AG20443 (cell line): Measurements from ENCODE around the gene EIPR1.

Source experiments
- DNase-seq: peaks from one replicate; pipeline ENCODE4 v3.0.0; 2012; ENCODE audit warnings: low spot score, mixed read lengths

Gene EIPR1

GRCh38 chr2:3377612-3378432, at the start of gene EIPR1:
TSS of gene EIPR1 (minus strand) at chr2:3377818. CDS start at chr2:3377689, 129 bp downstream.
- peak; percentile 98 for DNase-seq

- DNase-seq = no peak
Observed at GRCh38 chr2:3427272-3427671, 49.7 kb upstream of the EIPR1 start.

DNA sequence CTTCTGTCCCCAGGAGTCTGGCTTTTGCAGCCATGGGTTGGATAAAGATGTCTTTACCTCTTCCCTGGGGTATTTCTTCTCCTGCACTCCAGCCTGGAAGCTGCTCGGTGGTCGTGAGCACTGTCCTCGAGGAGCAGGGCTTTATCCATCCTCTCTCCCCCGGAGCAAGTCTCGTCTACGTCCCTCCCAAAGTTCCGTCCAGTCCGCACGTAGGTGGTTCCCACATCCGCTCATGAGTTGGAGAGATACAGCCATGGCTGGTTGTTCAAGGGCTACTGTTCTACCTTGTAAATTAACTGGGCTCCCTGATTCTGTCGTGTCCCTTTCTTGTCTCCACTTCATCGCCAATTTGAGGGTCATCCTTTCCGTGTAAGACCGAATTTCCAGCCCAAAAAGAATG, 49.0 kb upstream of the EIPR1 start:
- DNase-seq = no peak

DNA sequence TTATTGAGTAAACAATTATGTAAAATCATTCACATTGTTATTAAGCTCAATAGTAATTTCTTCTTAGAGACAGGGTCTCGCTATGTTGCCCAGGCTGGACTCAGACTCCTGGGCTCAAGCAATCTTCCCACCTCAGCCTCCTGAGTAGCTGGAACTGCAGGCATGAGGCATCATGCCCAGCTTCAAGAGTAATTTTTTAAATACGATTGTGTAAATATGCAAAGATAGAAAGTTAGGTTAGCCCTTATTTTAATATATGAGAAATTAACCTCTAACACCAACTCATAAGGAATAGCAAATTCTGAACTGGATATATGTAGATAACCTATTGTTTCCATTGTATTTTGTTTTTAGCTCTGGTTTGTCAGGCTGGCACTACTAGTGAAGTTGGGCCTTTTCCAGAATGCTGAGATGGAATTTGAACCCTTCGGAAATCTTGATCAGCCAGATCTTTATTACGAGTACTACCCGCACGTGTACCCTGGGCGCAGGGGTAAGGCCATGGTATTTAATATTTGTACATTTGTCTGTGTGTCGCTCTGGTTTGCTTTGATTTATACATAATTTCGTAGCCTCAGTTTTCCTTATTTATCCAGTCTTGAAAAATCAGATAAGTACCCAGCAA, 46.7 kb upstream of the EIPR1 start:
- DNase-seq = no peak

GRCh38 chr2:3423492-3424170, 46.0 kb upstream of the EIPR1 start:
- peak; percentile 83 for DNase-seq

DNA sequence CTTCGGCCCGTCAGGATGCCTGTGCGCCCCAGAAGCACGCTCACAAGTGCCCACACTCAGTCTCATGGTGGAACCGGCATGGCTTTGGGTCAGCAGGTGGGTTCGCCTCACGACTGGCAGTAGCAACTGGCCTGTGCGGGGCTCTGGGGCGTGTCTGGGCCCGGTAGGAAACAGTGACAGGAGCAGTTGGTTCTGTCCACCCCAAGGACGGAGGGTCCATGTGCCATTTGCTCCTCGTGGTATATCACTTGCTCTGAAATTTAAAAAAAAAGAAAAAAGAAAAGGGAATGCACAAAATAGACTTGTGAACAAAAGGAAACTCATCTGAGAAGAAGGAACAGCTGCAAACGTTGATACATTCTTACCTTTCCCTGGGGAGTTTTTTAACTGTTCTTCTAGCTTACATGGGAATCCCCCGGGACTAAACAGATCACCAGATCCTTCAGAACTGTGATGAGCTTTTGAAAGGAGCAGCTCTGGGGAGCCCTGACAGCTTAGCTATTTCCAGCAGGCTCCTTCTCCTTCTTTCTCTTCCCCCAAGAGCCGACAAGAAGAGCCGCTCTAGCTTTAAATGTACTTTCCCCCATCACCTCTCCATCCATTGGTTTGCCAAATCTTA, 44.7 kb upstream of the EIPR1 start:
- no peak for DNase-seq

GRCh38 chr2:3421580-3421979, 44.0 kb upstream of the EIPR1 start:
- DNase-seq = no peak

DNA sequence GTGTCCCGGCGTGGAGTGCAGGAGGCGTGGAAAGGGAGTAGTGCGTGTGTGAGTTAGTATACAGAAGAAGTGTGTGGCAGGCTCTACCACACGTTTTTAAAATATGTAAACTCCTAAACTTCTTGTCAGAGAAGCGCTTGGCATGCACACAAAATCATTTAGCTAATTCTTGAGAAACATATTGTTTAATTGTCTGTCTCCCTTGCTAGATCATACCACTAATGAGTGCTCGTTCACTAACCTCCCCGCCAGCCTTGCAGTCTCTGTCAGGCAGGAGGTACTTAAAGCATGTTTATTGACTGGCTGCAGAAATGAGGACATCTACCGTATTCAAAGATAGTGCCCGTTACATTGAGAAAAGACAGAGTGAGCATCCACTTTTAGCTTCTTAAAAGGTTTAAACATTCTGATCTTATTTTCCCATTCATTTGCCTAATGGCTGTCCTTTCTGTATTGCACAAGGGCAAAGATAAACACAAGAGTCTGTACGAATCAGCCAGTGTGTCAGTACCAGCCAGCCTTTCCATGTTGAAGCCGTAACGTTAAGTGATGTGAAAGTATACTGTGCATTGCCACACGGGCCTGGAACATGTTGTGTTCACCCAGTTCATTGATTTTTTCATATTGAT, 43.3 kb upstream of the EIPR1 start:
- no peak for DNase-seq

- no peak for DNase-seq
Observed at GRCh38 chr2:3420076-3420768, 42.6 kb upstream of the EIPR1 start.

GRCh38 chr2:3418766-3419404, 41.3 kb upstream of the EIPR1 start:
- DNase-seq = no peak

GRCh38 chr2:3414133-3414860, 36.7 kb upstream of the EIPR1 start:
- no peak for DNase-seq

DNA sequence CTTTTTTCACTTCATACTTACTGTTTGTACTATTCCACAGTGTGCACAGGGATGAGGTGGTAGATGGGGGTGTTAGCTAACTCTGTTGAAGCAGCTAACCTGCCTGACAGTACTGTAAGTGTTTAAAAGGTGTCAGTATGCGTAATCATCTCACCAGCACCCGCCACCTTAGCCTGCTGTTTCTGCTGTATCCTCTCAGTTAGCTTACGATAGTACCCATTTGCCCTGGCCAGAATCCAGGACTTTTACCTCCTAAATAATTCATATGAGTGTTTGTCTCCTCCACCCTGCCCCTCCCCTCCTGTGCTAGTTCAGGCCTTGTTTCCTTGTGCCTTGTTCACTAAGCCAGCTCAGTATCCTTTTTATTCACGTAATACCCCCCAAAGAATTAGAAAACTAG, 36.1 kb upstream of the EIPR1 start:
- no peak for DNase-seq

GRCh38 chr2:3411103-3411502, 33.5 kb upstream of the EIPR1 start:
- DNase-seq = no peak

GRCh38 chr2:3409627-3410170, 32.1 kb upstream of the EIPR1 start:
- DNase-seq = no peak

DNA sequence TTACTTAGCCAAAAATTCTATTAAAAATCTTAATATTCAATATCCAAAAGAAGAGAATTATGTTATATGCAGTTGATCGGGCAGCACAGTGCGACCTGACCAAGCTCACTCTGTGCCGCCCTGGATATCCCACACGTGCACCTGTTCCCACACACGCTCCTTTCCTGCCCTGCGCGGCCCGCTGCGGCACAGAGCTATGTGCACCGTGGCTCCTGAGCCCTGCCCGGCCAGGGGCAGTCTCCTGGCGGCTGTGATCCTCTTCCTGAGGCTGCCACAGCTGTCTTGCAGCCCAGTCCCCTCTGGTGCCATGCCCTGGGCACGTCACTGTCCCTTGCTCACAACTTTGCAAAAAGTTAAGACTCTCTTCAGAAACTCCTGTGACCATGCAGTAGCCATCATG, 31.2 kb upstream of the EIPR1 start:
- DNase-seq = no peak

DNA sequence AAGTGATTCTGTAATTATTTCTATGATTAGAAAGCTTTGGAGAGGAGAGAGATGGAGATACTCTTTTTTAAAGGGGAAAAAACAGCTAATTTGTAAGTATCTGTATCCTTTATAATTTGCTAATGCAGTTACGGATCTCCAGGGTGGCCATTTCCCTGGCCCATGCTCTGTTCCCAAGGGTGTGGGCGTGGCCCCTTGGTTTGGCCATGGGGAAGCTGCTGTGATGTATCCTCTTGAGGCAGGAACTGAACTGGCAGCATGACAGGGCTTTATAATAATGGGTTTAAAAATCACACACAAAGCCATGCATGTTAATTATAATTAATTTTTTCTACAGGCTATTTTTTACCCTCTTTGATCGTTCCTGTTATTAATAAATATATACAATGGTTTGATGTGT, 28.9 kb upstream of the EIPR1 start:
- DNase-seq = no peak

DNA sequence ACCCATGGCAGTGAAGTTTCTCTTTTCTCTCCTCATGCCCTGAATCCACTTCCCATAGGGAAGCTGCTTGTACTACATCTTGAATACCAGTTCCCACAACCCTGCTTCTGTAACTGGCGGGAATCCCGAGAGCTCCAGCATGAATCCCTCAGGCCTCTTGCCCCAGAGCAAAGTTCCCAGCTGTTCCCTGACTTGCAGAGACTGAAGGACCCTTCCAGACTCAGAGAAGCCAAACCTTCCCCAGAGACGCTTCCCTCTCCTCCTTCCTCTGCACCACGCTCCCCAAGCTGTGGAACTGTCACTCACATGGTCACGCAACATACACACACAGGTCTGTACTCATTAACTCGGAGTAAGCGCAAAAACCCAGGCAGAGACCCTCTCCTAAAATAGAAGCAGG, 28.3 kb upstream of the EIPR1 start:
- DNase-seq = no peak

GRCh38 chr2:3405307-3405706, 27.7 kb upstream of the EIPR1 start:
- no peak for DNase-seq

DNA sequence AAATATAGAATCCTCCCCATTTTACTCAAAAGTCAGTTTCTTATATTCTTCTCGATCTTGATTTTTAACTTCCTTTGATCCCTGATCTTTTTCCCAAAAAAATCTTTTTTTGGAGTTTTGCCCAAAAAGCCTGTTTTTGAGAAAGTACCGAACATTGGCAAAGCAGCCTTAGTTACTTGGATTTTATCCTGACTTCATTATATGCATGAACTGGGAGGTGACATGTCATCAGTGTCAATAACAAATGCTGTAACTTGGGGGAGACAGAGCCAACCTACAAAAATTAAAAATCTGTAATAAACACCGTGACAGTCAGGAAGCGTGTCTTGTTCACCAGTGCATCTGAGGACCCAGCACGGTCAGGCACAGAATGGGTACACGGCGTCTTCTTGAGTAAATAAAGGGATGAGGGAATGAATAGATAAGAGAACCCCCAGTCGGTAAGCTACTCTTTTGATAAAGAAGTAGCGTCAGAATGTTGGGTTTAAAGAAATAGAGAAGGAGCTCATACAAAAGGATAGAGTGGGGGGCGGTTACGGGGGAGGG, 26.8 kb upstream of the EIPR1 start:
- DNase-seq = no peak
